KMS-11 (cell line): ENCODE results near the gene KSR2.

ENCODE experiments used
- H2AFZ ChIP-seq: fragments of 200-600 bp; sonication (generic); 2 replicates; pipeline ENCODE4 v1.6.1; 2016; ENCODE audit warnings: antibody characterized with exemption, mixed run types, low read depth
- H3K27ac ChIP-seq: fragments of 200-600 bp; sonication (generic); 2 replicates; pipeline ENCODE4 v1.6.1; 2016; ENCODE audit warnings: mild to moderate bottlenecking, mixed run types
- H3K27me3 ChIP-seq: fragments of 200-600 bp; sonication (generic); 2 replicates; pipeline ENCODE4 v1.6.1; 2017; ENCODE audit warnings: mild to moderate bottlenecking, low read depth, mixed run types, moderate library complexity; ENCODE audit not compliant: insufficient read depth
- H3K36me3 ChIP-seq: fragments of 200-600 bp; sonication (generic); 2 replicates; pipeline ENCODE4 v1.6.1; 2017; ENCODE audit warnings: mild to moderate bottlenecking, mixed run types; ENCODE audit not compliant: insufficient read depth
- H3K4me1 ChIP-seq: fragments of 200-600 bp; sonication (generic); 2 replicates; pipeline ENCODE4 v1.6.1; 2016; ENCODE audit warnings: mild to moderate bottlenecking, low read depth, mixed run types; ENCODE audit not compliant: poor library complexity, severe bottlenecking
- H3K4me2 ChIP-seq: fragments of 200-600 bp; sonication (generic); 2 replicates; pipeline ENCODE4 v1.7.0; 2016; ENCODE audit warnings: mild to moderate bottlenecking, mixed run types
- H3K4me3 ChIP-seq: fragments of 200-600 bp; sonication (generic); IDR thresholded peaks from 2 replicates; pipeline ENCODE4 v1.6.1; 2017; ENCODE audit warnings: low read depth, low read length, mixed read lengths; ENCODE audit not compliant: insufficient read depth
- H3K79me2 ChIP-seq: fragments of 200-600 bp; sonication (generic); 2 replicates; pipeline ENCODE4 v1.6.1; 2016; ENCODE audit warnings: low read depth, mixed run types; ENCODE audit not compliant: insufficient read depth
- H3K9ac ChIP-seq: fragments of 200-600 bp; sonication (generic); 2 replicates; pipeline ENCODE4 v1.6.1; 2016; ENCODE audit warnings: mild to moderate bottlenecking, mixed run types
- H4K20me1 ChIP-seq: fragments of 200-600 bp; sonication (generic); 2 replicates; pipeline ENCODE4 v1.6.1; 2016; ENCODE audit warnings: mild to moderate bottlenecking, mixed run types; ENCODE audit not compliant: insufficient read depth
- CTCF ChIP-seq: fragments of 200-600 bp; sonication (generic); conservative IDR thresholded peaks from 2 replicates; pipeline ENCODE4 v1.6.1; 2017; ENCODE audit warnings: low read depth, mild to moderate bottlenecking, antibody characterized with exemption, low read length, moderate library complexity, mixed read lengths

KSR2 gene

GRCh38 chr12:117583092-117583491 lies 385.7 kb downstream of the KSR2 start:
- H3K9ac ChIP-seq: no peak overlapping the region
- no peaks in the 10 kb centered on the region for H3K36me3 ChIP-seq
- H4K20me1 ChIP-seq: no peaks in the 10 kb centered on the region
- H3K4me2 ChIP-seq: no peak overlapping the region
- no peaks in the 10 kb centered on the region for H3K79me2 ChIP-seq
- no peaks in the 10 kb centered on the region for H3K4me1 ChIP-seq
- no peak overlapping the region for H3K27ac ChIP-seq
- H3K27me3 ChIP-seq: no peaks in the 10 kb centered on the region
- no peak for TF ChIP-seq CTCF
- no peak overlapping the region for H2AFZ ChIP-seq
- no peak overlapping the region for H3K4me3 ChIP-seq

- H3K27ac ChIP-seq: no peak overlapping the region
- no peaks in the 10 kb centered on the region for H3K79me2 ChIP-seq
- no peaks in the 10 kb centered on the region for H3K4me1 ChIP-seq
- H2AFZ ChIP-seq: no peak overlapping the region
- no peak overlapping the region for H3K9ac ChIP-seq
- no peaks in the 10 kb centered on the region for H3K36me3 ChIP-seq
- H3K27me3 ChIP-seq: no peaks in the 10 kb centered on the region
- no peak overlapping the region for H3K4me2 ChIP-seq
- no peak overlapping the region for H3K4me3 ChIP-seq
- H4K20me1 ChIP-seq: no peaks in the 10 kb centered on the region
- TF ChIP-seq CTCF: no peak
Observed at GRCh38 chr12:117582135-117582784, 386.5 kb downstream of the KSR2 start.

- Histone ChIP-seq H3K4me1 (no peaks in the 10 kb centered on the region), H3K27me3 (no peaks in the 10 kb centered on the region), H3K27ac (no peak overlapping the region), H3K4me2 (no peak overlapping the region), H2AFZ (no peak overlapping the region), H4K20me1 (no peaks in the 10 kb centered on the region), H3K4me3 (no peak overlapping the region), H3K79me2 (no peaks in the 10 kb centered on the region), H3K36me3 (no peaks in the 10 kb centered on the region), H3K9ac (no peak overlapping the region)
- no peak for TF ChIP-seq CTCF
Observed at GRCh38 chr12:117580718-117581062, 388.1 kb downstream of the KSR2 start.

- Histone ChIP-seq H3K4me1 (no peaks in the 10 kb centered on the region), H3K27me3 (no peaks in the 10 kb centered on the region), H2AFZ (no peak overlapping the region), H3K4me2 (no peak overlapping the region), H3K4me3 (no peak overlapping the region), H3K9ac (no peak overlapping the region), H3K36me3 (no peaks in the 10 kb centered on the region), H3K79me2 (no peaks in the 10 kb centered on the region), H3K27ac (no peak overlapping the region), H4K20me1 (no peaks in the 10 kb centered on the region)
- no peak for TF ChIP-seq CTCF
Observed at GRCh38 chr12:117580015-117580717, 388.6 kb downstream of the KSR2 start.
